ENCODE data around the gene DNASE1L1.

The DNASE1L1 gene

DNA sequence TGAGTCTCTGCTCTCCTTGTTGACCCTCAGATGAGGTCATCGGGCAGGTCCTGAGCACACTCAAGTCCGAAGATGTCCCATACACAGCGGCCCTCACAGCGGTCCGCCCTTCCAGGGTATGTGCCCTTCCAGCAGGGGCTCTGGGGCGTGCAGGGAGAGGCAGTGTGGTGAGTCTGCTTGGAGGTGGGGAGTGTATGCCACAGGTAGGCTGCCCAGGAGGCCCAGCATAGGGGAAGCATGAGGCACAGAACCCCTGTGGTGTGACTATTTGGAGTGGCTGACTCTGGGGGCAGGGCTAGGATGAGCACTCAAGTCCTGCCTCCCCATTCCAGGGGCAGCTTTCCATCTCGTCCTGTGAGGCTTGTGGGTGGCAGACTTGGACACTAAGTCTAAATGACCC, 24.6 kb upstream of the DNASE1L1 start (continued):
- TF ChIP-seq, protein P1, sequence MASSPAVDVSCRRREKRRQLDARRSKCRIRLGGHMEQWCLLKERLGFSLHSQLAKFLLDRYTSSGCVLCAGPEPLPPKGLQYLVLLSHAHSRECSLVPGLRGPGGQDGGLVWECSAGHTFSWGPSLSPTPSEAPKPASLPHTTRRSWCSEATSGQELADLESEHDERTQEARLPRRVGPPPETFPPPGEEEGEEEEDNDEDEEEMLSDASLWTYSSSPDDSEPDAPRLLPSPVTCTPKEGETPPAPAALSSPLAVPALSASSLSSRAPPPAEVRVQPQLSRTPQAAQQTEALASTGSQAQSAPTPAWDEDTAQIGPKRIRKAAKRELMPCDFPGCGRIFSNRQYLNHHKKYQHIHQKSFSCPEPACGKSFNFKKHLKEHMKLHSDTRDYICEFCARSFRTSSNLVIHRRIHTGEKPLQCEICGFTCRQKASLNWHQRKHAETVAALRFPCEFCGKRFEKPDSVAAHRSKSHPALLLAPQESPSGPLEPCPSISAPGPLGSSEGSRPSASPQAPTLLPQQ (tag by site-specific recombination; IDR thresholded peaks at IDR 0.05) = 0 out of 2 replicates have a peak, but pooled peaks have one; percentile 18
- no peak for TF ChIP-seq SP3 (tag by site-specific recombination; IDR thresholded peaks at IDR 0.05)

DNA sequence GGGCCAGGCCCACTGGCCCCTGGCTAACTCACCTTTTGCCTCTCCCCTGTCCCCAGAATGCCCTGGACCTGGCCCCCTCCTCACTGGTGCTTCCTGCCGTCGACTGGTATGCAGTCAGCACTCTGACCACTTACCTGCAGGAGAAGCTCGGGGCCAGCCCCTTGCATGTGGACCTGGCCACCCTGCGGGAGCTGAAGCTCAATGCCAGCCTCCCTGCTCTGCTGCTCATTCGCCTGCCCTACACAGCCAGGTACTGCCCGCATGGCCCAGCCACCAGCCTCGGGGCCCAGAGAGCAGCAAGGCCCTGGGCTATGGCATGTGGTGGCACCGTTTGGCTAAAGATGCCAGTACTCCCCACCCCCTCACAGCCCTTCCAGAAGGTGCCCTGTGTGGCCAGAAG, 23.2 kb upstream of the DNASE1L1 start:
- ChIA-PET CTCF (no interaction called here), POLR2A (interaction anchor here (0.7 to 1.6 kb wide), 5 partner anchors 15 to 59 kb away, joined by 3 to 9 read pairs (median 3); partner anchors contain the start of gene DNASE1L1)
- no peaks in the 10 kb centered on the region for H3K9me3 ChIP-seq (ENCODE audit: control insufficient read depth, insufficient read depth, low read depth, low read length)
- no peaks in the 10 kb centered on the region for H3K4me1 ChIP-seq (ENCODE audit: control insufficient read depth, insufficient read depth, low read length)
- no peak overlapping the region for H3K27ac ChIP-seq (ENCODE audit: extremely low read depth, low read depth, low read length)
- TF ChIP-seq ZNF626 (tag by site-specific recombination; IDR thresholded peaks at IDR 0.05) (no peak), HOXD13 (CRISPR knock-in tag; IDR thresholded peaks at IDR 0.05; ENCODE audit: borderline replicate concordance) (no peak), ZNF266 (tag by site-specific recombination; IDR thresholded peaks at IDR 0.05; ENCODE audit: low read depth) (no peak)
- TF ChIP-seq, protein P2, sequence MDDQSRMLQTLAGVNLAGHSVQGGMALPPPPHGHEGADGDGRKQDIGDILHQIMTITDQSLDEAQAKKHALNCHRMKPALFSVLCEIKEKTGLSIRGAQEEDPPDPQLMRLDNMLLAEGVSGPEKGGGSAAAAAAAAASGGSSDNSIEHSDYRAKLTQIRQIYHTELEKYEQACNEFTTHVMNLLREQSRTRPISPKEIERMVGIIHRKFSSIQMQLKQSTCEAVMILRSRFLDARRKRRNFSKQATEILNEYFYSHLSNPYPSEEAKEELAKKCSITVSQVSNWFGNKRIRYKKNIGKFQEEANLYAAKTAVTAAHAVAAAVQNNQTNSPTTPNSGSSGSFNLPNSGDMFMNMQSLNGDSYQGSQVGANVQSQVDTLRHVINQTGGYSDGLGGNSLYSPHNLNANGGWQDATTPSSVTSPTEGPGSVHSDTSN (CRISPR knock-in tag; IDR thresholded peaks at IDR 0.05) = no peak
- TF ChIP-seq, protein P3, sequence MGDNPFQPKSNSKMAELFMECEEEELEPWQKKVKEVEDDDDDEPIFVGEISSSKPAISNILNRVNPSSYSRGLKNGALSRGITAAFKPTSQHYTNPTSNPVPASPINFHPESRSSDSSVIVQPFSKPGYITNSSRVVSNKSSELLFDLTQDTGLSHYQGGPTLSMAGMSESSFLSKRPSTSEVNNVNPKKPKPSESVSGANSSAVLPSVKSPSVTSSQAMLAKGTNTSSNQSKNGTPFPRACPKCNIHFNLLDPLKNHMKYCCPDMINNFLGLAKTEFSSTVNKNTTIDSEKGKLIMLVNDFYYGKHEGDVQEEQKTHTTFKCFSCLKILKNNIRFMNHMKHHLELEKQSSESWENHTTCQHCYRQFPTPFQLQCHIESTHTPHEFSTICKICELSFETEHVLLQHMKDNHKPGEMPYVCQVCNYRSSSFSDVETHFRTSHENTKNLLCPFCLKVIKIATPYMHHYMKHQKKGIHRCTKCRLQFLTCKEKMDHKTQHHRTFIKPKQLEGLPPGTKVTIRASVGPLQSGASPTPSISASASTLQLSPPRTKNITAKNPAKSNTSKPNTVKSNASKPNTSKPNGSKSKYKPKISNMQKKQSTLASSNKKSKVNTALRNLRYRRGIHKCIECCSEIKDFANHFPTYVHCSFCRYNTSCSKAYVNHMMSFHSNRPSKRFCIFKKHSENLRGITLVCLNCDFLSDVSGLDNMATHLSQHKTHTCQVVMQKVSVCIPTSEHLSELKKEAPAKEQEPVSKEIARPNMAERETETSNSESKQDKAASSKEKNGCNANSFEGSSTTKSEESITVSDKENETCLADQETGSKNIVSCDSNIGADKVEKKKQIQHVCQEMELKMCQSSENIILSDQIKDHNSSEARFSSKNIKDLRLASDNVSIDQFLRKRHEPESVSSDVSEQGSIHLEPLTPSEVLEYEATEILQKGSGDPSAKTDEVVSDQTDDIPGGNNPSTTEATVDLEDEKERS (tag by site-specific recombination; IDR thresholded peaks at IDR 0.05) = no peak
- TF ChIP-seq, protein P4, sequence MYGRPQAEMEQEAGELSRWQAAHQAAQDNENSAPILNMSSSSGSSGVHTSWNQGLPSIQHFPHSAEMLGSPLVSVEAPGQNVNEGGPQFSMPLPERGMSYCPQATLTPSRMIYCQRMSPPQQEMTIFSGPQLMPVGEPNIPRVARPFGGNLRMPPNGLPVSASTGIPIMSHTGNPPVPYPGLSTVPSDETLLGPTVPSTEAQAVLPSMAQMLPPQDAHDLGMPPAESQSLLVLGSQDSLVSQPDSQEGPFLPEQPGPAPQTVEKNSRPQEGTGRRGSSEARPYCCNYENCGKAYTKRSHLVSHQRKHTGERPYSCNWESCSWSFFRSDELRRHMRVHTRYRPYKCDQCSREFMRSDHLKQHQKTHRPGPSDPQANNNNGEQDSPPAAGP (tag by site-specific recombination; IDR thresholded peaks at IDR 0.05) = no peak
- TF ChIP-seq, protein P5, sequence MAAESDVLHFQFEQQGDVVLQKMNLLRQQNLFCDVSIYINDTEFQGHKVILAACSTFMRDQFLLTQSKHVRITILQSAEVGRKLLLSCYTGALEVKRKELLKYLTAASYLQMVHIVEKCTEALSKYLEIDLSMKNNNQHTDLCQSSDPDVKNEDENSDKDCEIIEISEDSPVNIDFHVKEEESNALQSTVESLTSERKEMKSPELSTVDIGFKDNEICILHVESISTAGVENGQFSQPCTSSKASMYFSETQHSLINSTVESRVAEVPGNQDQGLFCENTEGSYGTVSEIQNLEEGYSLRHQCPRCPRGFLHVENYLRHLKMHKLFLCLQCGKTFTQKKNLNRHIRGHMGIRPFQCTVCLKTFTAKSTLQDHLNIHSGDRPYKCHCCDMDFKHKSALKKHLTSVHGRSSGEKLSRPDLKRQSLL (tag by site-specific recombination; IDR thresholded peaks at IDR 0.05) = no peak
- H3K4me3 ChIP-seq (ENCODE audit: low read depth, low read length) = no peak overlapping the region
- H3K36me3 ChIP-seq (ENCODE audit: control insufficient read depth in 2 of 2, insufficient read depth in 1 of 2, low read length in 2 of 2) = peaks cover 0 to 55% of the 10 kb centered on the region in 2 experiments; a peak in 1 of 3 replicates

DNA sequence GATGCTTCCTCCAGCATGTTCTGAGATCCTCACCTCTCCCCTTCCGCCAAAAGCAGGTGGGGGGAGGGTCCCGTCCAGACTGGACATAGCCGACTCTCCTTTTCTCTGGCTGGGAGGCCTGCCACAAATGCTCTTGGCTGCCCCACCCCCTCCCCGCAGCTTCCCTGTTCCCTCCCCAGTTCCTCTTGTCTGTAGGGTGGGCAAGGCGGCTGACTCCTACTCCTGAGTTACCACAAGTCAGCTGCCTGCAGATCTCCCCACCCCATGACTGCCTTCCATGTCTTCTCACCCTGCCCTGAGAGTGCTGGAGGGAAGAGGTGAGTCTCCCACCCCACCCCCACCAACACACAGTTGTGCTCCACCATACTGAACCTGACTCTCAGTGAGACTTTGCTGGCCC, 22.3 kb upstream of the DNASE1L1 start:
- no peak overlapping the region for H3K27ac ChIP-seq (ENCODE audit: extremely low read depth, low read depth, low read length)
- ChIA-PET POLR2A (interaction anchor here (0.6 to 1.1 kb wide), 4 partner anchors 10 to 22 kb away, joined by 3 to 4 read pairs (median 3); partner anchors contain the start of gene DNASE1L1), CTCF (interaction anchor here (0.6 kb wide), 1 partner anchor 96 kb away, joined by 3 read pairs; no protein-coding TSS in a partner anchor)
- H3K4me1 ChIP-seq (ENCODE audit: control insufficient read depth, insufficient read depth, low read length) = no peaks in the 10 kb centered on the region
- H3K4me3 ChIP-seq (ENCODE audit: low read depth, low read length) = no peak overlapping the region
- TF ChIP-seq EGR2 (tag by site-specific recombination; IDR thresholded peaks at IDR 0.05; ENCODE audit: low read depth) (0 out of 2 replicates have a peak, but pooled peaks have one; percentile 17), ZNF561 (tag by site-specific recombination; IDR thresholded peaks at IDR 0.05; ENCODE audit: borderline replicate concordance) (no peak)
- H3K36me3 ChIP-seq (ENCODE audit: control insufficient read depth in 2 of 2, insufficient read depth in 1 of 2, low read length in 2 of 2) = peaks cover 0 to 54% of the 10 kb centered on the region in 2 experiments; a peak in 1 of 3 replicates
- no peaks in the 10 kb centered on the region for H3K9me3 ChIP-seq (ENCODE audit: control insufficient read depth, insufficient read depth, low read depth, low read length)

Measured in HEK293 (cell line).